Prostate gland (tissue), 2 donors: ENCODE data around the gene ZNF200. TPM values are rescaled to one million over a fixed set of nuclear protein-coding genes. Genes with fewer than 3 reads are reported as not detected.

Experiments used
- DNase-seq: peaks from one replicate; pipeline ENCODE4 v3.0.0-alpha.2; 2019; ENCODE audit warnings: low spot score
- H3K27ac ChIP-seq, 2 donors: fragments of 200-600 bp; sonication (generic); 2 replicates each; pipeline ENCODE4 v1.5.1; 2017 to 2019
- H3K27me3 ChIP-seq: fragments of 200-600 bp; sonication (generic); replicated peaks from 2 replicates; pipeline ENCODE4 v1.5.1; 2019; ENCODE audit not compliant: insufficient read depth
- H3K36me3 ChIP-seq, 2 donors: fragments of 200-600 bp; sonication (generic); 1 replicate in 1 of 2; 2 replicates in 1 of 2; pipeline versions ENCODE4 v1.5.1 to v1.8.1; 2017 to 2019
- H3K4me1 ChIP-seq: fragments of 200-600 bp; sonication (generic); replicated peaks from 2 replicates; pipeline ENCODE4 v1.5.1; 2019
- H3K4me3 ChIP-seq, 2 donors: fragments of 200-600 bp; sonication (generic); 2 replicates each; pipeline ENCODE4 v1.5.1; 2017 to 2019
- H3K9me3 ChIP-seq: fragments of 200-600 bp; sonication (generic); 2 replicates; pipeline ENCODE4 v1.5.1; 2017
- CTCF ChIP-seq, 4 experiments: fragments of 200-600 bp in 2 of 4; fragments of 450-650 bp in 2 of 4; sonication (generic) in 2 of 4; IDR thresholded peaks; 1 replicate in 3 of 4; 2 replicates in 1 of 4; pipeline ENCODE4 v1.5.1; 2016 to 2019; ENCODE audit warnings: antibody characterized with exemption in 4 of 4, mild to moderate bottlenecking in 2 of 4, moderate library complexity in 2 of 4
- POLR2A ChIP-seq: fragments of 450-650 bp; IDR thresholded peaks from one replicate; pipeline ENCODE4 v1.6.1; 2016; ENCODE audit warnings: antibody characterized with exemption, mild to moderate bottlenecking
- POLR2AphosphoS5 ChIP-seq: sonication (generic); formaldehyde crosslinking; IDR thresholded peaks from one replicate; pipeline ENCODE4 v1.6.1; 2017; ENCODE audit warnings: antibody characterized with exemption
- WGBS: methylation state at CpG from one replicate; pipeline ENCODE4 v1.1.5; 2018; 5-methylcytosine and 5-hydroxymethylcytosine counted together
- intact Hi-C: fragments of 100-400 bp; cut with DNase I; formaldehyde crosslinking; loops from one replicate; pipeline ENCODE4 v1.14.2; 2022
- total RNA-seq, 2 donors: library from RNA; depleted of rRNA; stranded (reverse); fragments of >200 nt; gene quantifications; one replicate each; pipeline ENCODE4 v1.1.0, GENCODE V29; 2016

Gene ZNF200
- total RNA-seq, 2 donors from 2014 or later, result 8.2 to 18.6 TPM

- no peak for DNase-seq
- no peaks in the 10 kb centered on the region for H3K36me3 ChIP-seq
- WGBS, result 1% methylated on average over 49 of the region's 61 CpGs
- no peaks in the 10 kb centered on the region for H3K9me3 ChIP-seq
- no peaks in the 10 kb centered on the region for H3K4me1 ChIP-seq
- H3K27me3 ChIP-seq, result peaks cover 49% of the 10 kb centered on the region
- intact Hi-C loops, result no loop called here
- TF ChIP-seq CTCF (IDR thresholded peaks at IDR 0.05), result no peak
- no peak overlapping the region for H3K27ac ChIP-seq
- H3K4me3 ChIP-seq, result no peak overlapping the region
These were observed 45.8 kb downstream of the ZNF200 start for GRCh38 chr16:3188925-3189825.

- Histone ChIP-seq H3K4me3 (no peak overlapping the region), H3K4me1 (no peaks in the 10 kb centered on the region), H3K36me3 (no peaks in the 10 kb centered on the region), H3K9me3 (no peaks in the 10 kb centered on the region), H3K27ac (no peak overlapping the region), H3K27me3 (peaks cover 54% of the 10 kb centered on the region)
- intact Hi-C loops, result no loop called here
- DNase-seq, result no peak
- TF ChIP-seq POLR2AphosphoS5 (no peak), POLR2A (no peak), CTCF (IDR thresholded peaks at IDR 0.05) (no peak)
- 0% methylated on average over 4 of the region's 13 CpGs for WGBS
These were observed 46.4 kb downstream of the ZNF200 start for GRCh38 chr16:3188675-3188924.

DNA sequence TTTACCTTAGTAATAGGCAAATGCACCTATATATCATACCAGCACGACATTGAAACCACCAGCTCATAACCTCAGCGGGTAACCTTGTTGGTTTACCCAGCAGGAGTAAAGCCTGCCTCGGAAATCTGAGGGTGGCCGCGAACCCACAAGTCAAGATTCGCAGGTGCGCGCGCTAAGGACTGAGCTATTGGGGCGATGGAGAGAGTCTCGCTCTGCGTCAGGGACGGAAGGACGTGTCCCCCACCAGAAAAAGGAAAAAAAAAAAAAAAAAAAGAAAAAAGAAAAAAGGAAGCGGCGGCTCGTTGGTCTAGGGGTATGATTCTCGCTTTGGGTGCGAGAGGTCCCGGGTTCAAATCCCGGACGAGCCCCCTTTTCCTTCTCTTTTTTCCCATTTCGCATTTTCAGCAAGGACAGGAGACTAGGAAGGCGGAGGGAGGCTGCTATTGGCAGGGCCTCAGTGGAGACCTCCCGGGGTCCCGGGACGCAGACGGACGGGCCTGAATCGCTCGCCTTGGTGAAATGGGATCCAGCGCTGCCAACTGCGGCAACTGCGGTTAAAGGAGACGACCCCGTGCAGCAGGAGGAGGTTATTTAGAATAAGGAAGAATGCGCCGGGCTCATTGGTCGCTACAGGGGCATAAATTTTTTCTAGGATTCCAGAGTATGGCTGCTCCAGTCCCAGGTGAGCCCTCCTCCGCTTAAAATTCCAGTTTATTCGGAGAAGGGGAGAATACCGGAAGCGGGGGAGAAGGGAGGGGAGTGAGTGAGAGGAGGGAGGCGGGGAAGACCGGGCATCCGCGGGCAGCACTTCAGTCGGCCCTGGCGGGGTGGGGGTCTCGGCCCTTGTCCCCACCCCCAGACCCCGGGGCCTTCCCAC, 46.9 kb downstream of the ZNF200 start, which contains the start of gene OR1F1:
OR1F1 (plus strand) TSS at position 407 of the 877 bp plus-strand sequence.
- Histone ChIP-seq H3K27me3 (peaks cover 52% of the 10 kb centered on the region), H3K9me3 (no peaks in the 10 kb centered on the region), H3K36me3 (no peaks in the 10 kb centered on the region), H3K4me3 (no peak within 1 kb of the TSS), H3K27ac (no peak within 1 kb of the TSS), H3K4me1 (peaks cover under 1% of the 10 kb centered on the region)
- intact Hi-C loops, result no loop called here
- no peak for TF ChIP-seq POLR2A
- no peak for TF ChIP-seq CTCF (IDR thresholded peaks at IDR 0.05)
- TF ChIP-seq POLR2AphosphoS5, result no peak
- WGBS, result 3% methylated on average over 51 of the region's 51 CpGs
- no peak for DNase-seq

GRCh38 chr16:3186946-3187690, 47.8 kb downstream of the ZNF200 start:
- peaks cover 52% of the 10 kb centered on the region for H3K27me3 ChIP-seq
- H3K27ac ChIP-seq, result no peak overlapping the region
- no peaks in the 10 kb centered on the region for H3K9me3 ChIP-seq
- no peaks in the 10 kb centered on the region for H3K36me3 ChIP-seq
- WGBS, result 75% methylated on average over 23 of the region's 23 CpGs
- intact Hi-C loops, result no loop called here
- DNase-seq, result no peak
- H3K4me3 ChIP-seq, result no peak overlapping the region
- peaks cover 3% of the 10 kb centered on the region for H3K4me1 ChIP-seq
- TF ChIP-seq CTCF (IDR thresholded peaks at IDR 0.05) (no peak), POLR2AphosphoS5 (no peak), POLR2A (no peak)
